ENCODE data around the gene SNX14. TPM values are rescaled to one million over a fixed set of nuclear protein-coding genes. Genes with fewer than 3 reads are reported as not detected.

Gene SNX14
- total and polyA plus RNA-seq, 9 donors: 39.7 to 80.2 (median 61.2) TPM

DNA sequence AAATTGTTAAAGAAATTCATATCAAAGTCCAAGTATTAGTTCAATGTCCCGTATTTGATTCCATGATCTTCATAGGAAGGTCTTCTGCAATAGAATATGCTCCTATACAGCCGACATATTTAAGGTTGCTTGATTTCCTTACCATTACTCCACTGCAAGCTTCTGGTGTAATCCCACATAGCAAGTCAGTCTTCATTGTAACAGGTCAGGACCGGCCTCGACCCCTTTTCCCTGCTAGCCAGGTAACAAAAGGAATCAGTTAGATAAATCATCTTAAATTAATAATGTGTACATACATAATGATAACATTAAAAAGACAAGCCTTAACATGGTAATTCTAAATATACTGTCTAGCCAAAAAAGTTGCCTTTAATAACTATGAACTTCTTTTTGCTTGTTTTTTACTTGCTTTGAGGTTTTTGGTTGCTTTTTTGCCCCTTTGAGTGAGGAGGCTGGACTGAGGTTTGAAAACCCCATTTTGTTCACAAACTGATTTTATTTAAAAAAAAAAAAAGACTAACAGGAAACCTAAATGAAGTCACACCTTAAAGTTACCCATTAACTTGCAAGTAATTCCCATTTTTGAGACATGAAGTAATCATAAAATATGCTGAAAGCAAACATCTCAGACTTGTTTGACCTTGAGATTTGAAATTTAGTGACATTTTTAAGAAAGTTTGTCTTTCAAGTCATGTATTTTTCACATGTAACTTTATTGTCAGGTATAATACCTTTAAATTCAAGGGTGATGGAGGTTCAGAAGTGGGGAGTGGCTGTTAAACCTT is 19.2 kb upstream of the SNX14 start:
- WGBS, 3 donors: 94 to 96% (median 95%) methylated on average over 4 of the region's 4 CpGs
- Histone ChIP-seq H3K4me3 (no peak overlapping the region), H3K9me3 (no peaks in the 10 kb centered on the region), H3K27ac (no peak overlapping the region), H3K4me1 (ENCODE audit: insufficient read depth) (peaks cover 2% of the 10 kb centered on the region), H3K36me3 (no peaks in the 10 kb centered on the region), H3K27me3 (no peaks in the 10 kb centered on the region)
- TF ChIP-seq, protein P1, sequence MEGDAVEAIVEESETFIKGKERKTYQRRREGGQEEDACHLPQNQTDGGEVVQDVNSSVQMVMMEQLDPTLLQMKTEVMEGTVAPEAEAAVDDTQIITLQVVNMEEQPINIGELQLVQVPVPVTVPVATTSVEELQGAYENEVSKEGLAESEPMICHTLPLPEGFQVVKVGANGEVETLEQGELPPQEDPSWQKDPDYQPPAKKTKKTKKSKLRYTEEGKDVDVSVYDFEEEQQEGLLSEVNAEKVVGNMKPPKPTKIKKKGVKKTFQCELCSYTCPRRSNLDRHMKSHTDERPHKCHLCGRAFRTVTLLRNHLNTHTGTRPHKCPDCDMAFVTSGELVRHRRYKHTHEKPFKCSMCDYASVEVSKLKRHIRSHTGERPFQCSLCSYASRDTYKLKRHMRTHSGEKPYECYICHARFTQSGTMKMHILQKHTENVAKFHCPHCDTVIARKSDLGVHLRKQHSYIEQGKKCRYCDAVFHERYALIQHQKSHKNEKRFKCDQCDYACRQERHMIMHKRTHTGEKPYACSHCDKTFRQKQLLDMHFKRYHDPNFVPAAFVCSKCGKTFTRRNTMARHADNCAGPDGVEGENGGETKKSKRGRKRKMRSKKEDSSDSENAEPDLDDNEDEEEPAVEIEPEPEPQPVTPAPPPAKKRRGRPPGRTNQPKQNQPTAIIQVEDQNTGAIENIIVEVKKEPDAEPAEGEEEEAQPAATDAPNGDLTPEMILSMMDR (IDR thresholded peaks at IDR 0.05): no peak
- TF ChIP-seq POLR2A (IDR thresholded peaks at IDR 0.05) (no peak), EP300 (IDR thresholded peaks at IDR 0.05) (no peak)
- no peak for DNase-seq
- intact Hi-C loops (cut with DNase I): no loop called here

DNA sequence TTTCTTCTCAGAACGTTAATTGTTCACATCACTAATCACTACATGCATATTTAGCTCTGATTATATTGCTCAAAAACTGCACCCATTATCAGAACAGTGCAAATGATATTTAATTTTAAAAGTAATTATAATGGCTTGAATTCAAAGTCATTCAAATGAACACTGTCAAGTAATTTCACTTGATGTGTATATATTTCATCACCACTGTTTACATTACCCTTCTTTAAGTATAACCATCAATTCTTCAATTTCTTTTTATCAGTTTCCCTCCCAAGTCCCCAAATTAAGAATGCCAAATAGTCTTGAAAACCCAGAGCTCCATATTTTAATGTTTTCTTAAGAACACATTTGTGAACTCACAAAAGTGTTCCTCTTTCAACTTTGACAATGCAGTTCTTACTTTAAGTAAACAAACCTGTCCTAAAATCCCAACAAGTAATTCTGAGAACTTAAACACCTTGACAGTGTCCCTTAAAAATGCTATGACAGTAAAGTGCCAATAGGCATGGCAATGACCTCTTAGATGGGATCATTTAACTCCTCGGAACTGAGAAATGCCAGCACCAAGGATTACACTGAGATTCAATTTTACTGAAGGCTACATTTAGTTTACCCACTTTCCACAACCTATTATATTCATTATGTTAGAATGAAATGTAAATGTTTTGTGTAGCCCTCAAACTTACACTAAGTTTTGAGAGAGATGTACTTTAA is 16.7 kb upstream of the SNX14 start:
- TF ChIP-seq, protein P1 (IDR thresholded peaks at IDR 0.05): no peak
- TF ChIP-seq EP300 (IDR thresholded peaks at IDR 0.05) (no peak), POLR2A (IDR thresholded peaks at IDR 0.05) (no peak)
- Histone ChIP-seq H3K36me3 (no peaks in the 10 kb centered on the region), H3K4me1 (ENCODE audit: insufficient read depth) (peaks cover 2% of the 10 kb centered on the region), H3K9me3 (no peaks in the 10 kb centered on the region), H3K27me3 (no peaks in the 10 kb centered on the region), H3K4me3 (no peak overlapping the region), H3K27ac (no peak overlapping the region)
- 81 to 88% (median 85%) methylated on average over 2 of the region's 2 CpGs for WGBS, 3 donors
- no peak for DNase-seq
- intact Hi-C loops (cut with DNase I): no loop called here

DNA sequence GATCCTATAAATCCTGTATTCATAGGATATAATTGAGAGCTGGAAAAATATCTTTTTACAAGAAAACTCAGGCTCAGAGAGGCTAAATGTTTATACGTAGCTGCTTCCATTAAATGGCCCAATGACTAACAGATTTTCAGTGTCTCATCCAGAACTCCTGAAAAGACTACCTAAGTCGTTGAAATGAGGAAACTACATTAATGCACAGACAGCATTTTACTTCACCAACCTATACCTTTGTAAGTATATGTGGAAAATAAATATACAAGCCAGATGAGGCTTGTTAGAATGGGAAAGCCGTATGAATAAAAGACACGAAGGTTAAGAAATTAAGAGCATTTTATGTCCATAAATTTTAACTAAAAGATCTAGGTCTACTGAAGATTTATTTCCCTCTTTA is 8.4 kb upstream of the SNX14 start:
- no peak for DNase-seq
- H3K27me3 ChIP-seq: no peaks in the 10 kb centered on the region
- H3K9me3 ChIP-seq: no peaks in the 10 kb centered on the region
- no peak overlapping the region for H3K4me3 ChIP-seq
- H3K27ac ChIP-seq: no peak overlapping the region
- intact Hi-C loops (cut with DNase I): no loop called here
- 88 to 90% (median 88%) methylated on average over 4 of the region's 4 CpGs for WGBS, 3 donors
- TF ChIP-seq POLR2A (IDR thresholded peaks at IDR 0.05) (no peak), EP300 (IDR thresholded peaks at IDR 0.05) (no peak)
- no peaks in the 10 kb centered on the region for H3K36me3 ChIP-seq
- H3K4me1 ChIP-seq (ENCODE audit: insufficient read depth): no peaks in the 10 kb centered on the region

DNA sequence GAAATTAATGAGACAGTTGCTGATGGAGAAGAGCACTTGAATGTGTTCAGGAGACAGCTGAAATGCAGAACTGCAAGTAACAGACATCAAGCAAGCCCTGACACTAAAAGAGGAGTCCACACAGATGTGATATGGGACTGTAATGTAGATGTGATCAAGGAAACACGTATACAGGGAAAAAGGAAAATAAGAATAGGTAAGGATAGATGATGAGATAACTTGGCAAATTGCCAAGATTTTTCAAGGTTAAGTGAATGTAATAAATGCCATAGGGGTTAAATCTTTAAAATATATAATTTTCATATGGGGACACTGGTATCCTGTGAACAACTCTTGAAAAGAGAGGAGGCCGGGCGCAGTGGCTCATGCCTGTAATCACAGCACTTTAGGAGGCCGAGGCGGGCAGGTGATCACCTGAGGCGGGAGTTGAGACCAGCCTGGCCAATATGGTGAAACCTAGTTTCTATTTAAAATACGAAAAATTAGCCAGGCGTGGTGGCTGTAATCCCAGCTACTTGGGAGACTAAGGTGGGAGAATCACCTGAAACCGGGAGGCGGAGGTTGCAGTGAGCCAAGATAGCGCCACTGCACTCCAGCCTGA is 7.2 kb upstream of the SNX14 start:
- H3K9me3 ChIP-seq: no peaks in the 10 kb centered on the region
- H3K36me3 ChIP-seq: no peaks in the 10 kb centered on the region
- WGBS, 3 donors: 85 to 86% (median 85%) methylated on average over 11 of the region's 11 CpGs
- TF ChIP-seq POLR2A (IDR thresholded peaks at IDR 0.05): no peak
- TF ChIP-seq, protein P1 (IDR thresholded peaks at IDR 0.05): no peak
- no peak for TF ChIP-seq EP300 (IDR thresholded peaks at IDR 0.05)
- no peak overlapping the region for H3K27ac ChIP-seq
- H3K27me3 ChIP-seq: no peaks in the 10 kb centered on the region
- no peaks in the 10 kb centered on the region for H3K4me1 ChIP-seq (ENCODE audit: insufficient read depth)
- intact Hi-C loops (cut with DNase I): no loop called here
- DNase-seq: no peak
- H3K4me3 ChIP-seq: no peak overlapping the region

All from ovary (tissue), 9 donors.